ENCODE data around the gene MYOZ3.

MYOZ3 gene

DNA sequence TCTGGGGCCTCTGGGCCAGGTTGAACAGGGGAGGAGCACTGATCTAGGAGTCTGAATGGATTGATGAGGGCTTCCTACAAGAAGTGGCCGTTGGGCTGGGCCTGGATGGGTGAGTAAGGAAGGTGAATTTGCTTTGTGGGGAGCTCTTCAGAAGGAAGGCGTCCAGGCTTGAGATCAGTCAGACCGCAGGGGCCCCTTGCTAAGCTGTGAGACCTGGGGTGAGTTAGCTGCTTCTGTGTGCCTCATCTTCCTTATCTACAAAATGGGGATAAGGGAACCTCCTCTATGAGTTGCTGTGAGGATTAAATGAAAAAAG lies 21.7 kb upstream of the MYOZ3 start:
- no peak overlapping the region for H3K4me3 ChIP-seq
- H3K9ac ChIP-seq (ENCODE audit: insufficient read length) = no peak overlapping the region
- H3K36me3 ChIP-seq (ENCODE audit: insufficient read depth, low read length) = no peaks in the 10 kb centered on the region
- H3K9me3 ChIP-seq (ENCODE audit: low read depth, low read length) = no peaks in the 10 kb centered on the region
- no peak for DNase-seq (ENCODE audit: low read depth, low spot score)
- no peak overlapping the region for H3K27ac ChIP-seq
- TF ChIP-seq POLR2AphosphoS5 (IDR thresholded peaks at IDR 0.05; ENCODE audit: borderline replicate concordance, low read depth, low read length) (no peak), FOXP2 (optimal IDR thresholded peaks at IDR 0.05; ENCODE audit: control extremely low read depth, extremely low read length, insufficient read depth) (no peak)

DNA sequence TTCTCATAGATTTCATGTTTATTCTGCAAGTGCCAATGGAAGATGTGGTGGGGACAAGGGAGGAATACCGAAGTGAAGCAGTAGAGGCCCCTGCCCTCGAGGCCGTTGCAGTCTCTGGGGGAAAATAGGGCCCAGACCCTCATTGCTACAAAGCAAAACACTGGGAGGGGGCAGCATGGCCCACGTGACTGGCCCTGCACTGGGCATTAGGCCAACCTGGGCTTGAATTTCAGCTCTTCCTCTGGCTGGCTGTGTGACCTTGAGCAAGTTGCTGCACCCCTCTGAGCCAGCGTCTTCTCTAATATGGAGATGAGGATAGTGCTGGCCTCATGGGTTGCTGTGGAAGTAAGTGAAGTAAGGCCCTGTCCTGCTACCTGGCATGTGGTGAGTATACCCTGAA lies 21.3 kb upstream of the MYOZ3 start:
- no peak for DNase-seq (ENCODE audit: low read depth, low spot score)
- Histone ChIP-seq H3K9ac (ENCODE audit: insufficient read length) (no peak overlapping the region), H3K27ac (no peak overlapping the region), H3K4me3 (no peak overlapping the region), H3K36me3 (ENCODE audit: insufficient read depth, low read length) (no peaks in the 10 kb centered on the region), H3K9me3 (ENCODE audit: low read depth, low read length) (no peaks in the 10 kb centered on the region)
- no peak for TF ChIP-seq FOXP2 (optimal IDR thresholded peaks at IDR 0.05; ENCODE audit: control extremely low read depth, extremely low read length, insufficient read depth)
- TF ChIP-seq EZH2 (IDR thresholded peaks at IDR 0.05) = no peak
- TF ChIP-seq POLR2AphosphoS5 (IDR thresholded peaks at IDR 0.05; ENCODE audit: borderline replicate concordance, low read depth, low read length) = no peak

DNA sequence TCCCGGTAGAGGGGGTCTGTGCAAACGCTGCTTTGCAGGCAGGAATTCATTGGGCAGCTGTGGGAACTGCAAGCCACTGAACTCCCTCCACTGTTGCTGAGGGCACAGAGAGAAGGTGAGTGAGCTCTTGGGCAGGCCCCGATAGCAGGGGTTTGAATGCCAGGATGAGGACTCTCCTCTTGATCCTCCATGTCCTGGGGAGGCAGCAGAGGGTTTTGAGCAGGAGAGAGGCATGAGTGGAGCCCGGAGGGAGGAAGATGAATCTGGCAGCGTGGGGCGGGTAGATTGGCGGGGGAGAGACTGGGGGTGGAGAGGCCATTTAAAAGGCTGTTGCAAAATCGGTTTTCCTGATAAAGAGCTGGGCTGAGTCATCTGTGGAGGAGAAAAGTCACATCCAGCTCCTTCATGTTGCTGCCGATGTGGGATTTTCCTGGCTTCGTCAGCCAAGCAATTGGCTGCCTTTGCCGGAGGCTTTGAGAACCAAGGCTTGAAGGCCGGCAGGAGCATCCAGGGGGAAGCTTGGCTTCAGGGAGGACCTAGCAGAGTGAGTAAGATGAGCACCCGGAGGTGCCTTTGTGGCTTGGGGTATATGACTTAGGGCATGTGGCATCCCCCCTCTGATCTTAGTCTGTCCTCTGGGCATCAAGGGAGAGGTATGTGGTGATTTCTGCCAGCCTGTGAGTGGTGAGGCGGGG lies 20.6 kb upstream of the MYOZ3 start, which contains the start of gene SYNPO:
Gene SYNPO, plus strand, starts transcription at position 350 of the 695 bp plus-strand sequence. CDS start 7,616 bp downstream, outside the sequence.
- Histone ChIP-seq H3K9ac (ENCODE audit: insufficient read length) (peak within 1 kb of the TSS; percentile 15), H3K36me3 (ENCODE audit: insufficient read depth, low read length) (no peaks in the 10 kb centered on the region), H3K27ac (no peak within 1 kb of the TSS; the same call in 1 of the 2 replicates), H3K9me3 (ENCODE audit: low read depth, low read length) (no peaks in the 10 kb centered on the region), H3K4me3 (no peak within 1 kb of the TSS)
- TF ChIP-seq POLR2AphosphoS5 (IDR thresholded peaks at IDR 0.05; ENCODE audit: borderline replicate concordance, low read depth, low read length) (no peak), EZH2 (IDR thresholded peaks at IDR 0.05) (no peak), FOXP2 (optimal IDR thresholded peaks at IDR 0.05; ENCODE audit: control extremely low read depth, extremely low read length, insufficient read depth) (no peak)
- DNase-seq (ENCODE audit: low read depth, low spot score) = no peak

DNA sequence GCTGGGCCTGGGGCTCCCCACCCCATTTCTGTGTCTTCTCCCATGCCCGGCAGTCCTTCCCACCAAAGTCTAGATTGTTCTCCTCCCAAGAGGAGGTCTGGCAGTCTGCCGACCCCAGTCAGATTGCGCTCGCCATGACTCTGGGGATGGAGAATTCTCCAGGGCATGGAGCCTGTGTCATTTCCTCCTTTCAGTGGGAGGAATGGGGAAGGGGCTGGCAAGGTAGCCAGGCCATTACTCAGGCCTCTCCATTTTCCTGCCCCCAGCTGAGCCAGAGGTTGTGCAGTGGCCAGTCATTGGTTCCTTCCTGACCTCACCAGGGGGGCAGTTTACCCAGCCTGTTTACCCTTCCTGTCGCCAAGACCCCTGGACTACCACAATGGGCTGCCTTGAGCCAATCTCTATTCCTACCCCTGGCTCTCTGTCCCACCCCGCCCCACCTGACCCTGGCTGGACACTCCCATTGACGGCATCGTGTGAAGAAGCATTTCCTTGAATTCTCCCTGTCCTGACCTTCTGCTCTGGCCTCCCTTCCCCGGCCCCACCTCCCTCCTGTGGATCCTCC lies 20.0 kb upstream of the MYOZ3 start:
- TF ChIP-seq POLR2AphosphoS5 (IDR thresholded peaks at IDR 0.05; ENCODE audit: borderline replicate concordance, low read depth, low read length) (no peak), EZH2 (IDR thresholded peaks at IDR 0.05) (no peak), FOXP2 (optimal IDR thresholded peaks at IDR 0.05; ENCODE audit: control extremely low read depth, extremely low read length, insufficient read depth) (no peak)
- Histone ChIP-seq H3K4me3 (no peak overlapping the region), H3K9ac (ENCODE audit: insufficient read length) (no peak overlapping the region), H3K27ac (no peak overlapping the region), H3K9me3 (ENCODE audit: low read depth, low read length) (no peaks in the 10 kb centered on the region), H3K36me3 (ENCODE audit: insufficient read depth, low read length) (no peaks in the 10 kb centered on the region)
- no peak for DNase-seq (ENCODE audit: low read depth, low spot score)

DNA sequence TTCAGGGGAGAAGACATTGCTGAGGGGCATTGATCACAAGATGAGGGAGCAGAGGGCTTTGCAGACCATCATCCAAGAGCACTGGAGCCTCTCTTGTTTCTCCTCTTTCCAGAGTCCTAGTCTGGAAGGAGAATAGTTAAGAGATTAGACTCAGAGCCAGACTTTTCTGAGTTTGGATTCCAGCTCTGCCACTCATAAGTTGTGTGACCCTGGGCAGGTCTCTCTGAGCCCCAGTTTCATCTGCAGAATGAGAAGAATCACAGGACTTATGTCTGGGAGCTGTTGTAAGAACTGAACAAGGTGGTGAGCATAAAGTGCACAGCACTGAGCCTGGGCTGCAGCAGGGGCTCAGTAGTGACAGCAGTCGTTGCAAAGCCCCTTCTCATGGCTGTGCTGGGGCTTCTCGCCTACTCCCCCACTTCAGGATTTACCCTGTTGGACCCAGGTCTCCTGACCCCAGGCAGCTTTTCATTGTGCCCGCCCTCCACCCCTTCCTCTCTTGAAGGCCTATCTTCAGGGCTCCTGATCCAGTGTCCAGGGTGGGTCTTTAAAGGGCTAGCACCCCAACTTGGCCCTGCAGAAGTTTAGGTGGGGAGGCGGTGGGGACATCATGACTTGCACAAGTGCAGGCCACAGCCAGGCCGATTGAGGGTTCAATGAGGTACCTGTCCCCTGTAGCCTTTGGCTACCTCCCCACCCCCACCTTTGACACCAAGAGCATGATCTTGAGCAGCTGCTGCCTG lies 19.1 kb upstream of the MYOZ3 start:
- no peak overlapping the region for H3K27ac ChIP-seq

DNA sequence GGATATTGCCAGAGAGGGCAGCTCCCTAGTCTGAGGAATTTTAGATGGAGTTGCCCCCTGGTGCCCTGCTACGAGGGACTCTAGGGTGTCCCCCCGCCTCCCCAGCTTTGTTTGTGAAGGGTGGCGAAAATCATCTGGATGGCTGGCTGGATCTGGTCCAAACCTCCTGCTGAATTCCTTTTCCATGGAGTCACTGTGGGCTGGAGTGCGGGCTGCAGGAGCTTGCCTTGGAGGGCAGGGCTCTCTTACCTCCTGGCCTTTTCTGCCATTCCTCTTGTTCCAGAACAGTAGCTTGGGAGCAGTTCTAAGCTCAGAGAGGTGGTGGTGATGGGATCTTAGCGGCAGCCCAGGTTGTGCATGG lies 18.5 kb upstream of the MYOZ3 start:
- no peak overlapping the region for H3K9ac ChIP-seq (ENCODE audit: insufficient read length)
- DNase-seq (ENCODE audit: low read depth, low spot score) = no peak
- H3K27ac ChIP-seq = no peak overlapping the region

More for the DNA sequence above, 19.1 kb upstream of the MYOZ3 start:
- TF ChIP-seq POLR2AphosphoS5 (IDR thresholded peaks at IDR 0.05; ENCODE audit: borderline replicate concordance, low read depth, low read length) = no peak
- TF ChIP-seq EZH2 (IDR thresholded peaks at IDR 0.05) = no peak
- no peak for TF ChIP-seq FOXP2 (optimal IDR thresholded peaks at IDR 0.05; ENCODE audit: control extremely low read depth, extremely low read length, insufficient read depth)
- H3K9ac ChIP-seq (ENCODE audit: insufficient read length) = no peak overlapping the region
- H3K9me3 ChIP-seq (ENCODE audit: low read depth, low read length) = no peaks in the 10 kb centered on the region
- no peak overlapping the region for H3K4me3 ChIP-seq
- no peaks in the 10 kb centered on the region for H3K36me3 ChIP-seq (ENCODE audit: insufficient read depth, low read length)
- no peak for DNase-seq (ENCODE audit: low read depth, low spot score)

DNA sequence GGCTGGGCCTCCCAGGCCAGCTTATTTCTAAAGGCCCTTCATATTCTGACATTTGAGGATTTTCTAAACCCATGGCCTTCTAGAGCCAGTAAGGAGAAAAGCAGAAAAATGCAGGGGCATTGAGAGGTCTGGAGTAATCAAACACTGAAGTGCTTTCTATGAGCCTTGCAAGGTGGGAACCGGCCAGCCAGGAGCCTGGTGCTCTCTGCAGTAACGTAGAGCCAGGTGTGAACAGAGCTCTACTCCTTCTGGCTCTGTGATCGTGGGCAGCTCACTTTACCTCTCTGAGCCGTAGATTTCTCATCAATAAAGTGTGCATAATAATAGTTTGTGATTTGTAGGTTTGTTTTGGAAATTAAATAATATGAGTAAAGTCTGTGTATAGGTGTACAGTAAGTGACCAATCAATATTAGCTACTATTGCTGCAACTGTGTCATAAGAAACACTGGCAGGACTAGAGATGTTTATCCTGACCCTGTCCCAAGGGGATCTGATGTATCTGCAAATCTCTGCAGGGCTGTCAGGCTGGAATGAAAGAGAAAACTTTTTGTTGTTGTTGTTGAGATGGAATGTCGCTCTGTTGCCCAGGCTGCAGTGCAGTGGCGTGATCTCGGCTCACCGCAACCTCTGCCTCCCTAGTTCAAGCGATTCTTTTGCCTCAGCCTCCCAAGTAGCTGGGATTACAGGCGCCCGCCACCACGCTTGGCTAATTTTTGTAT lies 17.9 kb upstream of the MYOZ3 start:
- DNase-seq (ENCODE audit: low read depth, low spot score) = no peak
- no peak for TF ChIP-seq POLR2AphosphoS5 (IDR thresholded peaks at IDR 0.05; ENCODE audit: borderline replicate concordance, low read depth, low read length)
- TF ChIP-seq FOXP2 (optimal IDR thresholded peaks at IDR 0.05; ENCODE audit: control extremely low read depth, extremely low read length, insufficient read depth) = no peak
- TF ChIP-seq EZH2 (IDR thresholded peaks at IDR 0.05) = no peak
- Histone ChIP-seq H3K27ac (no peak overlapping the region), H3K4me3 (no peak overlapping the region), H3K36me3 (ENCODE audit: insufficient read depth, low read length) (no peaks in the 10 kb centered on the region; the same call in 1 of the 2 replicates), H3K9me3 (ENCODE audit: low read depth, low read length) (no peaks in the 10 kb centered on the region), H3K9ac (ENCODE audit: insufficient read length) (no peak overlapping the region)

More for the DNA sequence above, 18.5 kb upstream of the MYOZ3 start:
- TF ChIP-seq FOXP2 (optimal IDR thresholded peaks at IDR 0.05; ENCODE audit: control extremely low read depth, extremely low read length, insufficient read depth) (no peak), POLR2AphosphoS5 (IDR thresholded peaks at IDR 0.05; ENCODE audit: borderline replicate concordance, low read depth, low read length) (no peak), EZH2 (IDR thresholded peaks at IDR 0.05) (no peak)
- Histone ChIP-seq H3K9me3 (ENCODE audit: low read depth, low read length) (no peaks in the 10 kb centered on the region), H3K4me3 (no peak overlapping the region), H3K36me3 (ENCODE audit: insufficient read depth, low read length) (no peaks in the 10 kb centered on the region)

DNA sequence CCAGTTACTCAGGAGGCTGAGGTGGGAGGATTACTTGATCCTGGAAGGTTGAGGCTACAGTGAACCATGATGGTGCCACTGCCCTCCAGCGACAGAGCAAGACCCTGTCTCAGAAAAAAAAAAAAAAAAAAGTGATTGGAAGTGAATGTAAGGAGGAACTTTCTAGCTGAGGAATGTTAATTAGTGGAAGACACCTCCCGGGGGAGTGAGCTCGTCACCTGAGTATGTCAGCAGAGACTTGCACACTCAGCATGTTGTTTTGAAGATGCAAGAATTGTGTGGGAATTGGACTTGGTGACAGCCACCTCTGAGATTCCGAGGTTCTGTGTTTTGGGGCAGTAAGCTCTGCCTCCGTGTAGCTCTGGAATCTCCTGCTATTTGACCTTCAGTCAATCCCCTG lies 17.0 kb upstream of the MYOZ3 start:
- no peaks in the 10 kb centered on the region; the same call in 1 of the 2 replicates for H3K36me3 ChIP-seq (ENCODE audit: insufficient read depth, low read length)
- H3K9ac ChIP-seq (ENCODE audit: insufficient read length) = no peak overlapping the region
- no peak overlapping the region for H3K27ac ChIP-seq
- DNase-seq (ENCODE audit: low read depth, low spot score) = no peak
- H3K4me3 ChIP-seq = no peak overlapping the region
- H3K9me3 ChIP-seq (ENCODE audit: low read depth, low read length) = no peaks in the 10 kb centered on the region
- TF ChIP-seq POLR2AphosphoS5 (IDR thresholded peaks at IDR 0.05; ENCODE audit: borderline replicate concordance, low read depth, low read length) = no peak
- TF ChIP-seq EZH2 (IDR thresholded peaks at IDR 0.05) = no peak
- no peak for TF ChIP-seq FOXP2 (optimal IDR thresholded peaks at IDR 0.05; ENCODE audit: control extremely low read depth, extremely low read length, insufficient read depth)

Measured in SK-N-MC (cell line).